ENCODE data around the gene GRK6. TPM values are rescaled to one million over a fixed set of nuclear protein-coding genes. Genes with fewer than 3 reads are reported as not detected.

Gene GRK6
- total and polyA plus RNA-seq, 2 of the 4 experiments (the other 2 are of a cell fraction), result 25.3 to 30.1 TPM

- Histone ChIP-seq H3K9ac (ENCODE audit: low read depth, low read length) (no peak overlapping the region), H3K23ac (ENCODE audit: low read depth, low read length) (no peak overlapping the region), H2BK15ac (ENCODE audit: low read depth, low read length) (no peak overlapping the region), H3K18ac (ENCODE audit: low read depth, low read length) (no peak overlapping the region), H2AFZ (replicated peaks; ENCODE audit: low read length, poor library complexity) (no peak overlapping the region), H2AK9ac (replicated peaks; ENCODE audit: low read depth, low read length, poor library complexity) (no peak overlapping the region), H3K4me1 (ENCODE audit: control insufficient read depth, insufficient read depth, low read length) (no peaks in the 10 kb centered on the region), H3K36me3 (ENCODE audit: control insufficient read depth, insufficient read depth, low read length) (peaks cover 75% of the 10 kb centered on the region), H3K4me2 (ENCODE audit: low read depth, low read length) (no peak overlapping the region), H3K79me1 (ENCODE audit: low read depth in 1 of 2, low read length in 2 of 2) (peaks cover 21 to 46% of the 10 kb centered on the region in 2 experiments), H2BK5ac (ENCODE audit: low read depth, low read length, poor library complexity, severe bottlenecking) (no peak overlapping the region), H3K14ac (replicated peaks; ENCODE audit: low read depth, low read length) (no peak overlapping the region), H3K9me1 (ENCODE audit: insufficient read depth, low read length) (no peaks in the 10 kb centered on the region), H3K56ac (ENCODE audit: extremely low read depth, insufficient read depth, low read length) (no peak overlapping the region), H3K27me3 (ENCODE audit: control insufficient read depth, insufficient read depth, low read length) (no peaks in the 10 kb centered on the region), H4K8ac (ENCODE audit: low read depth in 2 of 2, low read length in 2 of 2) (no peak overlapping the region), H4K20me1 (ENCODE audit: insufficient read depth, low read length) (peaks cover 68% of the 10 kb centered on the region), H4K91ac (ENCODE audit: insufficient read depth, low read depth, low read length) (no peak overlapping the region), H3K9me3 (ENCODE audit: control insufficient read depth, insufficient read depth, low read length) (no peaks in the 10 kb centered on the region), H3K4me3 (ENCODE audit: insufficient read depth, low read depth, low read length) (no peak overlapping the region), H3K27ac (ENCODE audit: insufficient read depth, low read length) (no peak overlapping the region), H3K4ac (ENCODE audit: low read depth, low read length) (no peak overlapping the region), H4K5ac (ENCODE audit: low read depth, low read length) (no peak overlapping the region), H2BK20ac (ENCODE audit: low read depth, low read length) (no peak overlapping the region), H2AK5ac (ENCODE audit: low read depth, low read length) (no peak overlapping the region), H2BK120ac (ENCODE audit: low read depth, low read length) (no peak overlapping the region)
- intact Hi-C loops (cut with micrococcal nuclease), result no loop called here
- ATAC-seq (ENCODE audit: low read depth) (no peak), DNase-seq (no peak)
- no TSS peak for BruUV-seq (replicated peaks)
- WGBS, 2 experiments (ENCODE audit: extremely low coverage in 2 of 2, insufficient read length in 1 of 2), result 94% methylated on average over 8 of the region's 27 CpGs; no CpG with 5 or more reads in 1 of the 2 experiments
- TF ChIP-seq CHD1 (IDR thresholded peaks at IDR 0.05; ENCODE audit: low read depth, low read length) (no peak), NFE2L2 (IDR thresholded peaks at IDR 0.05; ENCODE audit: low read depth, low read length) (no peak), MXI1 (IDR thresholded peaks at IDR 0.05; ENCODE audit: borderline replicate concordance, low read depth, low read length) (no peak), CTCF (conservative IDR thresholded peaks at IDR 0.05; ENCODE audit: low read depth, low read length) (no peak), SMC3 (IDR thresholded peaks at IDR 0.05; ENCODE audit: low read depth, low read length) (no peak), CEBPB (IDR thresholded peaks at IDR 0.05; ENCODE audit: low read depth, low read length) (no peak), RFX5 (IDR thresholded peaks at IDR 0.05; ENCODE audit: low read depth, low read length) (no peak), MAZ (IDR thresholded peaks at IDR 0.05; ENCODE audit: borderline replicate concordance, low read depth, low read length) (no peak), ELK1 (IDR thresholded peaks at IDR 0.05; ENCODE audit: borderline replicate concordance, low read depth, low read length) (no peak), BHLHE40 (IDR thresholded peaks at IDR 0.05; ENCODE audit: low read depth, low read length) (no peak), RCOR1 (IDR thresholded peaks at IDR 0.05; ENCODE audit: insufficient replicate concordance, low read length) (no peak), POLR2A (IDR thresholded peaks at IDR 0.05; ENCODE audit: low read depth, low read length) (no peak)
- TF ChIP-seq, protein P1, sequence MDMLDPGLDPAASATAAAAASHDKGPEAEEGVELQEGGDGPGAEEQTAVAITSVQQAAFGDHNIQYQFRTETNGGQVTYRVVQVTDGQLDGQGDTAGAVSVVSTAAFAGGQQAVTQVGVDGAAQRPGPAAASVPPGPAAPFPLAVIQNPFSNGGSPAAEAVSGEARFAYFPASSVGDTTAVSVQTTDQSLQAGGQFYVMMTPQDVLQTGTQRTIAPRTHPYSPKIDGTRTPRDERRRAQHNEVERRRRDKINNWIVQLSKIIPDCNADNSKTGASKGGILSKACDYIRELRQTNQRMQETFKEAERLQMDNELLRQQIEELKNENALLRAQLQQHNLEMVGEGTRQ (IDR thresholded peaks at IDR 0.05; ENCODE audit: low read depth, low read length), result no peak
- ChIA-PET CTCF (no interaction called here), POLR2A (ENCODE audit: unreplicated experiment) (no interaction called here)
- dilution Hi-C loops (cut with HindIII; ENCODE audit: low sequenced_read_pairs, unreplicated experiment), result no loop called here
- in situ Hi-C loops (cut with MboI; ENCODE audit: low sequenced_read_pairs), result no loop called here
Measured at GRCh38 chr5:177462021-177462670, 35.7 kb downstream of the GRK6 start.
